MM.1S (cell line): Measurements from ENCODE around the gene CRB1.

ENCODE experiments used
- EZH2 ChIP-seq: fragments of 300-600 bp; sonication (generic); optimal IDR thresholded peaks from 2 replicates; pipeline ENCODE3; 2017; ENCODE audit warnings: low read depth, mild to moderate bottlenecking, antibody characterized with exemption, low read length, mixed read lengths
- TF ChIP-seq, protein P1 (sequence below): fragments of 300-600 bp; sonication (generic); IDR thresholded peaks from 2 replicates; pipeline ENCODE4 v1.5.1; 2016; ENCODE audit warnings: antibody characterized with exemption, low read length, mixed read lengths

DNA sequence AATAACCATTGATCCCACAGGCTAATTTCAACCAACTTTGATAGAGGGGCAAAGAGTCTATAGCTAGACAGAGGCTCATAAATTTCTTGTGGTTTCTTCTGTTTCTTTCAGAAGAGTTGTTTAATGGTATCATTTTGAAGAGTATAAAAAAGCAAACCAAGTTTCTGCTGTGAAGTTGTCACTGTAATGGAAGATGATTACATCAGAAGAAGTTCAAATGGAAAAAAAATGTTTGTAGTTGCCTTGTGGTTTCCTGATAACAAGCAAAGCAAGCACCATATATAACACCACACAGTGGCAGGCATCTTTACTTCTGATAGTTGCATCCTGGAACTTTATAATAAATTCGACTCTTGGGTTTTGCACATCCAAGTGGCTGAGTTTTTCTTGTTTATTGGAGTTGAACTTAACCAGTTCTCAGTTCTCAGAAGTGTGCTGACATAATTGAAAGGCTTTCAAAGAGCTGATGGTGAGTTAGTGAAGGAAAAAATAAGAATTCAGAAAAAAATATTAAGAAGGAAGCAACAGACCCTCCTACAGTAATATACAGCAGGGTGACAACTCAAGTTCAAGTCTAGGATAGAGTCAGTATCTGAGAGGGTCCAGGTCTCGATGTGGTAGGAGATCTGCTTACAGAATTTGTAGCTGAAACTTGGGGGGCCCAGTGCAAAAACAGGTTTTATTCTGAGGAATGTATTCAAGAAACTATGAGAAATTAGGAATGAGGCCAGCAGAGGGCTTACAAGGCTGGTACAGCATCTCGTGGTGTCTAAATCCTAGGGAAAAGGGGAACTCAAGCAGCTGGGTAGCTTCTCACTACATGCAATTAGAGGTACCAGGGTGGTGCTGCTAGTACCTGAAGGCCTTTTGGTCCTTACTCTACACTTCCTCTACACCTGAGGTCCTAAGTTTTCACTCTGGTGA, 123.5 kb downstream of the CRB1 start:
- TF ChIP-seq, protein P1, sequence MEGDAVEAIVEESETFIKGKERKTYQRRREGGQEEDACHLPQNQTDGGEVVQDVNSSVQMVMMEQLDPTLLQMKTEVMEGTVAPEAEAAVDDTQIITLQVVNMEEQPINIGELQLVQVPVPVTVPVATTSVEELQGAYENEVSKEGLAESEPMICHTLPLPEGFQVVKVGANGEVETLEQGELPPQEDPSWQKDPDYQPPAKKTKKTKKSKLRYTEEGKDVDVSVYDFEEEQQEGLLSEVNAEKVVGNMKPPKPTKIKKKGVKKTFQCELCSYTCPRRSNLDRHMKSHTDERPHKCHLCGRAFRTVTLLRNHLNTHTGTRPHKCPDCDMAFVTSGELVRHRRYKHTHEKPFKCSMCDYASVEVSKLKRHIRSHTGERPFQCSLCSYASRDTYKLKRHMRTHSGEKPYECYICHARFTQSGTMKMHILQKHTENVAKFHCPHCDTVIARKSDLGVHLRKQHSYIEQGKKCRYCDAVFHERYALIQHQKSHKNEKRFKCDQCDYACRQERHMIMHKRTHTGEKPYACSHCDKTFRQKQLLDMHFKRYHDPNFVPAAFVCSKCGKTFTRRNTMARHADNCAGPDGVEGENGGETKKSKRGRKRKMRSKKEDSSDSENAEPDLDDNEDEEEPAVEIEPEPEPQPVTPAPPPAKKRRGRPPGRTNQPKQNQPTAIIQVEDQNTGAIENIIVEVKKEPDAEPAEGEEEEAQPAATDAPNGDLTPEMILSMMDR = no peak; the same call in 1 of the 2 replicates
- no peak for TF ChIP-seq EZH2
